SK-N-SH (cell line): ENCODE data around the gene FGGY. TPM values are rescaled to one million over a fixed set of nuclear protein-coding genes. Genes with fewer than 3 reads are reported as not detected.

ENCODE experiments used
- CTCF ChIA-PET: fragments of 300-600, 350-600 bp; formaldehyde crosslinking; extraction: SDS; loops from one replicate; lab custom pipeline; 2021; lab: Yijun Ruan, JAX
- POLR2A ChIA-PET: fragments of 350-600 bp; sonication (Branson Sonifier 250); formaldehyde crosslinking; extraction: SDS; loops from one replicate; lab custom pipeline; 2020; ENCODE audit warnings: antibody characterized with exemption, inconsistent platforms; lab: Yijun Ruan, JAX
- DNase-seq: peaks from one replicate; pipeline ENCODE4 v3.0.0; 2012
- H2AFZ ChIP-seq: fragments of 200-600 bp; sonication (generic); 2 replicates; pipeline ENCODE4 v1.8.1; 2016; ENCODE audit warnings: antibody characterized with exemption, mild to moderate bottlenecking, low read depth
- H3F3A ChIP-seq: fragments of 200-600 bp; sonication (generic); replicated peaks from 2 replicates; pipeline ENCODE3; 2016; ENCODE audit warnings: antibody characterized with exemption, mild to moderate bottlenecking; ENCODE audit not compliant: insufficient read depth
- H3K27ac ChIP-seq, 2 experiments: fragments of 200-500 bp in 1 of 2; fragments of 200-600 bp in 1 of 2; sonication (Bioruptor generic) in 1 of 2; sonication (generic), shearing (Covaris generic) in 1 of 2; 2 replicates each; pipeline versions ENCODE4 v1.5.1 to v1.6.1; 2014 to 2016; ENCODE audit warnings: low read depth in 2 of 2, inconsistent platforms in 1 of 2, low read length in 1 of 2, mild to moderate bottlenecking in 1 of 2, mixed read lengths in 1 of 2
- H3K27me3 ChIP-seq: fragments of 200-600 bp; sonication (generic), shearing (Covaris generic); 2 replicates; pipeline ENCODE4 v1.6.1; 2016; ENCODE audit warnings: mixed run types; ENCODE audit not compliant: insufficient read depth
- H3K36me3 ChIP-seq, 2 experiments: fragments of 200-500 bp in 1 of 2; fragments of 200-600 bp in 1 of 2; sonication (Bioruptor generic) in 1 of 2; sonication (generic) in 1 of 2; replicated peaks in 1 of 2; 2 replicates each; pipeline versions ENCODE3 to v1.5.1; 2014 to 2016; ENCODE audit warnings: low read length in 1 of 2, mild to moderate bottlenecking in 1 of 2; ENCODE audit not compliant: insufficient read depth in 2 of 2, control insufficient read depth in 1 of 2
- H3K4me1 ChIP-seq, 2 experiments: fragments of 200-500 bp in 1 of 2; fragments of 200-600 bp in 1 of 2; sonication (Bioruptor generic) in 1 of 2; sonication (generic), shearing (Covaris generic) in 1 of 2; 2 replicates each; pipeline versions ENCODE4 v1.5.1 to v1.6.1; 2014 to 2016; ENCODE audit warnings: low read depth in 1 of 2, low read length in 1 of 2, mixed run types in 1 of 2; ENCODE audit not compliant: insufficient read depth in 2 of 2, control insufficient read depth in 1 of 2
- H3K4me2 ChIP-seq: fragments of 200-600 bp; sonication (generic), shearing (Covaris generic); 2 replicates; pipeline ENCODE4 v1.6.1; 2017; ENCODE audit warnings: mixed run types
- H3K4me3 ChIP-seq, 2 experiments: fragments of 200-500 bp in 1 of 2; fragments of 200-600 bp in 1 of 2; sonication (Bioruptor generic) in 1 of 2; sonication (generic), shearing (Covaris generic) in 1 of 2; 2 replicates each; pipeline versions ENCODE4 v1.5.1 to v1.8.1; 2014 to 2016; ENCODE audit warnings: low read depth in 2 of 2, inconsistent platforms in 1 of 2, low read length in 1 of 2, mild to moderate bottlenecking in 1 of 2, mixed read lengths in 1 of 2, moderate library complexity in 1 of 2
- H3K79me2 ChIP-seq: fragments of 200-600 bp; sonication (generic); 2 replicates; pipeline ENCODE4 v1.8.1; 2017; ENCODE audit warnings: mild to moderate bottlenecking; ENCODE audit not compliant: insufficient read depth
- H3K9ac ChIP-seq: fragments of 200-600 bp; sonication (generic); 2 replicates; pipeline ENCODE4 v1.6.1; 2017; ENCODE audit warnings: mixed run types
- H3K9me2 ChIP-seq: fragments of 200-600 bp; sonication (generic); 2 replicates; pipeline ENCODE4 v1.6.1; 2017; ENCODE audit warnings: mixed run types
- H3K9me3 ChIP-seq: fragments of 200-600 bp; sonication (generic); 2 replicates; pipeline ENCODE4 v1.6.1; 2017; ENCODE audit warnings: mixed run types, mild to moderate bottlenecking, moderate library complexity
- H4K20me1 ChIP-seq: fragments of 200-600 bp; sonication (generic); 2 replicates; pipeline ENCODE4 v1.6.1; 2017; ENCODE audit warnings: mild to moderate bottlenecking, mixed run types; ENCODE audit not compliant: insufficient read depth
- CHD2 ChIP-seq: fragments of 150-350 bp; IDR thresholded peaks from 2 replicates; pipeline ENCODE4 v1.6.1; 2018; ENCODE audit warnings: low read length; ENCODE audit not compliant: partially characterized antibody
- ELF1 ChIP-seq: IDR thresholded peaks from 2 replicates; pipeline ENCODE4 v1.4.0; 2012
- EP300 ChIP-seq, 2 experiments: IDR thresholded peaks; 2 replicates each; pipeline versions ENCODE4 v1.4.0 to v1.6.1; 2012; ENCODE audit warnings: borderline replicate concordance in 1 of 2, low read depth in 1 of 2, low read length in 1 of 2
- FOSL2 ChIP-seq: IDR thresholded peaks from 2 replicates; pipeline ENCODE4 v1.4.0; 2012; ENCODE audit warnings: low read depth, mild to moderate bottlenecking, moderate library complexity, borderline replicate concordance
- GABPA ChIP-seq: IDR thresholded peaks from 2 replicates; pipeline ENCODE4 v1.4.0; 2012; ENCODE audit warnings: low read depth, mild to moderate bottlenecking
- PBX3 ChIP-seq: IDR thresholded peaks from 2 replicates; pipeline ENCODE4; 2012
- RCOR1 ChIP-seq: fragments of 150-350 bp; IDR thresholded peaks from 2 replicates; pipeline ENCODE4 v1.6.1; 2017; ENCODE audit warnings: antibody characterized with exemption, low read length
- REST ChIP-seq: IDR thresholded peaks from 2 replicates; pipeline ENCODE4 v1.6.1; 2012; ENCODE audit warnings: mild to moderate bottlenecking, low read depth, low read length, moderate library complexity
- RXRA ChIP-seq: IDR thresholded peaks from 2 replicates; pipeline ENCODE4 v1.4.0; 2012; ENCODE audit warnings: low read depth, mild to moderate bottlenecking, borderline replicate concordance
- SIN3A ChIP-seq: IDR thresholded peaks from 2 replicates; pipeline ENCODE4 v1.6.1; 2012; ENCODE audit warnings: low read depth, mild to moderate bottlenecking, low read length, moderate library complexity, borderline replicate concordance
- ZBTB33 ChIP-seq: IDR thresholded peaks from 2 replicates; pipeline ENCODE4 v1.4.0; 2012; ENCODE audit warnings: low read depth, borderline replicate concordance
- WGBS: methylation state at CpG from one replicate; pipeline ENCODE4 v1.1.6; 2017; ENCODE audit warnings: low lambda C conversion rate; 5-methylcytosine and 5-hydroxymethylcytosine counted together
- polyA plus RNA-seq, 3 experiments: library from polyadenylated mRNA; depleted of rRNA; stranded (reverse); fragments of >200 nt; gene quantifications; 2 replicates each; pipeline ENCODE4 v1.2.3, GENCODE V29; 2012

Gene FGGY
- polyA plus RNA-seq, 1 of the 3 experiments (the other 2 are of a cell fraction): 10.3 TPM

GRCh38 chr1:59314776-59315528, 18.1 kb downstream of the FGGY start:
- H3K9me3 ChIP-seq: no peaks in the 10 kb centered on the region
- 0 out of 2 replicates have a peak, but pooled peaks have one; percentile 7 for TF ChIP-seq PBX3
- TF ChIP-seq GABPA: no peak
- TF ChIP-seq, all 33 proteins: peak for 1
- Histone ChIP-seq H3K4me2 (no peak overlapping the region), H2AFZ (no peak overlapping the region), H3K36me3 (no peaks in the 10 kb centered on the region), H3F3A (no peaks in the 10 kb centered on the region), H4K20me1 (no peaks in the 10 kb centered on the region), H3K27ac (no peak overlapping the region), H3K4me1 (no peaks in the 10 kb centered on the region), H3K9me2 (no peaks in the 10 kb centered on the region), H3K27me3 (no peaks in the 10 kb centered on the region), H3K9ac (no peak overlapping the region), H3K4me3 (no peak overlapping the region), H3K79me2 (no peaks in the 10 kb centered on the region)
- ChIA-PET POLR2A (no interaction called here), CTCF (interaction anchor here (1.1 kb wide), 1 partner anchor 8 kb away, joined by 4 read pairs; no protein-coding TSS in a partner anchor)
- no peak for DNase-seq
- WGBS: 91% methylated on average over 2 of the region's 2 CpGs

GRCh38 chr1:59315529-59316463, 18.9 kb downstream of the FGGY start:
- no peak for DNase-seq
- 82% methylated on average over 7 of the region's 7 CpGs for WGBS
- no peak overlapping the region for H3K4me3 ChIP-seq
- H3K9me2 ChIP-seq: no peaks in the 10 kb centered on the region
- ChIA-PET POLR2A (no interaction called here), CTCF (interaction anchor here (0.8 to 1.1 kb wide), 2 partner anchors 8 to 383 kb away, joined by 3 to 4 read pairs; no protein-coding TSS in a partner anchor)
- H3K27ac ChIP-seq: no peak overlapping the region
- no peaks in the 10 kb centered on the region for H3K79me2 ChIP-seq
- H3K9me3 ChIP-seq: no peaks in the 10 kb centered on the region
- no peaks in the 10 kb centered on the region for H3K27me3 ChIP-seq
- H3F3A ChIP-seq: no peaks in the 10 kb centered on the region
- H3K4me1 ChIP-seq: no peaks in the 10 kb centered on the region
- no peak overlapping the region for H3K4me2 ChIP-seq
- no peaks in the 10 kb centered on the region for H3K36me3 ChIP-seq
- H2AFZ ChIP-seq: no peak overlapping the region
- no peaks in the 10 kb centered on the region for H4K20me1 ChIP-seq
- no peak overlapping the region for H3K9ac ChIP-seq
- TF ChIP-seq RXRA (no peak), ZBTB33 (no peak), CHD2 (no peak), RCOR1 (no peak), EP300 (IDR thresholded peaks at IDR 0.05; ENCODE audit: borderline replicate concordance in 1 of 2, low read depth in 1 of 2, low read length in 1 of 2) (no peak), FOSL2 (no peak), REST (no peak), ELF1 (no peak), SIN3A (no peak)
